ENCODE measurements around the gene TRIM8.

The TRIM8 gene

GRCh38 chr10:102644066-102644645 lies at the start of gene TRIM8:
TRIM8 (plus strand) TSS chr10:102644479; CDS start chr10:102644618, 139 bp downstream.
- POLR2A ChIA-PET: interaction anchor here (0.6 to 3.8 kb wide), 6 partner anchors 14 to 70 kb away, joined by 3 to 35 read pairs (median 6); partner anchors contain the start of genes ARL3 and SFXN2
- no peak for DNase-seq (ENCODE audit: low read depth, low spot score)
- H3K4me3 ChIP-seq (ENCODE audit: low read depth, low read length): peak within 1 kb of the TSS; percentile 91
- CTCF ChIA-PET: interaction anchor here (0.8 to 3.2 kb wide), 20 partner anchors 9 to 141 kb away, joined by 3 to 11 read pairs (median 4); partner anchors contain the start of genes ACTR1A and SUFU
- no peak for TF ChIP-seq CTCF (IDR thresholded peaks at IDR 0.05; ENCODE audit: insufficient read depth, low read length, missing control alignments)

GRCh38 chr10:102595293-102595692 lies 49.0 kb upstream of the TRIM8 start:
- DNase-seq (ENCODE audit: low read depth, low spot score): no peak
- TF ChIP-seq CTCF (IDR thresholded peaks at IDR 0.05; ENCODE audit: insufficient read depth, low read length, missing control alignments): no peak
- ChIA-PET CTCF (interaction anchor here (0.7 to 8.3 kb wide), 11 partner anchors 9 to 191 kb away, joined by 3 to 94 read pairs (median 3); partner anchors contain the start of genes ACTR1A, SUFU and TRIM8), POLR2A (no interaction called here)
- H3K4me3 ChIP-seq (ENCODE audit: low read depth, low read length): no peak overlapping the region

- ChIA-PET POLR2A (no interaction called here), CTCF (interaction anchor here (0.7 to 8.3 kb wide), 15 partner anchors 9 to 117 kb away, joined by 3 to 94 read pairs (median 4); partner anchors contain the start of genes ACTR1A, SUFU and TRIM8)
- TF ChIP-seq CTCF (IDR thresholded peaks at IDR 0.05; ENCODE audit: insufficient read depth, low read length, missing control alignments): no peak
Measured at GRCh38 chr10:102595897-102596296, 48.4 kb upstream of the TRIM8 start.

GRCh38 chr10:102596506-102596971 lies 47.7 kb upstream of the TRIM8 start:
- ChIA-PET POLR2A (no interaction called here), CTCF (interaction anchor here (0.8 to 8.3 kb wide), 14 partner anchors 9 to 117 kb away, joined by 3 to 94 read pairs (median 4); partner anchors contain the start of genes ACTR1A and SUFU)
- no peak for DNase-seq (ENCODE audit: low read depth, low spot score)
- H3K4me3 ChIP-seq (ENCODE audit: low read depth, low read length): no peak overlapping the region
- peak; percentile 74 for TF ChIP-seq CTCF (IDR thresholded peaks at IDR 0.05; ENCODE audit: insufficient read depth, low read length, missing control alignments)

More at GRCh38 chr10:102595897-102596296, 48.4 kb upstream of the TRIM8 start:
- H3K4me3 ChIP-seq (ENCODE audit: low read depth, low read length): no peak overlapping the region
- no peak for DNase-seq (ENCODE audit: low read depth, low spot score)

GRCh38 chr10:102597131-102597991 lies 46.9 kb upstream of the TRIM8 start:
- H3K4me3 ChIP-seq (ENCODE audit: low read depth, low read length): no peak overlapping the region
- no peak for DNase-seq (ENCODE audit: low read depth, low spot score)
- CTCF ChIA-PET: interaction anchor here (0.8 to 8.3 kb wide), 15 partner anchors 9 to 198 kb away, joined by 3 to 94 read pairs (median 4); partner anchors contain the start of genes ACTR1A and SUFU
- POLR2A ChIA-PET: no interaction called here
- TF ChIP-seq CTCF (IDR thresholded peaks at IDR 0.05; ENCODE audit: insufficient read depth, low read length, missing control alignments): no peak

Data from AG04449 (cell line).